ENCODE measurements around the gene E2F3. TPM values are rescaled to one million over a fixed set of nuclear protein-coding genes. Genes with fewer than 3 reads are reported as not detected.

E2F3 gene
- total and polyA plus RNA-seq, 2 donors (not counting 3 experiments of a cell fraction or from before 2014, with no cell fraction given) = 8.6 to 22.0 TPM

DNA sequence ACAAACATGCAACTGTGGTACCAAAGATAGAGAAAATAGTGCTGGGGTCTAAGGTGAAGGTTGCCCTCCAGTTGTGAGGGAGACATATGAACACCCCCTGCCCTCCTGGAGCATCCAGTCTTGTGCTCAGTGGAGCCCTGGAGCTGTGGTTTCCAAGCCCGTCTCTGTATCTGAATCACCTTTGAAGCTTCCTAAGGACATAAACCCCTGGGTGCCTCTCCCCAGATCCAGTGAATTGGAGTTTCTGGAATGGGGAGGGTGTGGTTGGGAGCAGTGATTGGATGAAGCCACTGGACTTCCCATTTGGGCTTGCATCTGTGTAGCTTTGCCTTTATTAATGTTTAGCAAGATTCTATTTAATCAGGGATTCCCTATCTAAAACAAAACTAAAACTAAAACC, 22.4 kb upstream of the E2F3 start:
- Histone ChIP-seq H3K4me3 (replicated peaks in 1 of 3; ENCODE audit: insufficient read depth in 1 of 3, low read depth in 1 of 3, low read length in 3 of 3) (no peak overlapping the region), H3K4me2 (ENCODE audit: insufficient read depth, low read length) (no peak overlapping the region), H3K4me1 (ENCODE audit: control insufficient read depth, extremely low read depth, insufficient read depth, low read length) (peaks cover 32% of the 10 kb centered on the region), H4K20me1 (replicated peaks; ENCODE audit: control insufficient read depth, extremely low read depth, insufficient read depth, low read length) (no peaks in the 10 kb centered on the region), H3K27ac (ENCODE audit: insufficient read depth, low read depth, low read length) (peak overlapping the region; percentile 42), H3K27me3 (ENCODE audit: control insufficient read depth in 2 of 2, insufficient read depth in 2 of 2, low read length in 2 of 2) (no peaks in the 10 kb centered on the region), H3K79me2 (ENCODE audit: control insufficient read depth, insufficient read depth, low read length) (no peaks in the 10 kb centered on the region), H2AFZ (ENCODE audit: low read depth, low read length) (peak overlapping the region; percentile 35), H3K9me1 (replicated peaks; ENCODE audit: control insufficient read depth, extremely low read depth, insufficient read depth, low read length) (no peaks in the 10 kb centered on the region), H3K36me3 (ENCODE audit: control insufficient read depth in 2 of 2, extremely low read depth in 1 of 2, insufficient read depth in 2 of 2, low read length in 2 of 2) (no peaks in the 10 kb centered on the region), H3K9ac (replicated peaks; ENCODE audit: extremely low read depth, insufficient read depth, low read length) (no peak overlapping the region), H3K9me3 (replicated peaks; ENCODE audit: control insufficient read depth, insufficient read depth, low read length) (no peaks in the 10 kb centered on the region)
- BruUV-seq (replicated peaks) = no TSS peak
- DNase-seq (ENCODE audit: low read depth, low spot score) (no peak), FAIRE-seq (no peak)
- POLR2A ChIA-PET = interaction anchor here (0.6 kb wide), 1 partner anchor 110 kb away, joined by 3 read pairs; no protein-coding TSS in a partner anchor
- dilution Hi-C loops (cut with MboI; ENCODE audit: extremely low pct_ligation_motif_present, low sequenced_read_pairs) (no loop called here), intact Hi-C loops (cut with micrococcal nuclease) (loop anchor here (5.0 kb wide), 1 partner anchor 87 kb away; no protein-coding TSS in a partner anchor)
- CTCF ChIA-PET = interaction anchor here (0.6 to 3.5 kb wide), 7 partner anchors 13 to 549 kb away, joined by 3 to 32 read pairs (median 4); partner anchors contain the start of gene E2F3
- no peak for TF ChIP-seq MAX (IDR thresholded peaks at IDR 0.05; ENCODE audit: insufficient read depth, insufficient read length)
- TF ChIP-seq, protein P1, sequence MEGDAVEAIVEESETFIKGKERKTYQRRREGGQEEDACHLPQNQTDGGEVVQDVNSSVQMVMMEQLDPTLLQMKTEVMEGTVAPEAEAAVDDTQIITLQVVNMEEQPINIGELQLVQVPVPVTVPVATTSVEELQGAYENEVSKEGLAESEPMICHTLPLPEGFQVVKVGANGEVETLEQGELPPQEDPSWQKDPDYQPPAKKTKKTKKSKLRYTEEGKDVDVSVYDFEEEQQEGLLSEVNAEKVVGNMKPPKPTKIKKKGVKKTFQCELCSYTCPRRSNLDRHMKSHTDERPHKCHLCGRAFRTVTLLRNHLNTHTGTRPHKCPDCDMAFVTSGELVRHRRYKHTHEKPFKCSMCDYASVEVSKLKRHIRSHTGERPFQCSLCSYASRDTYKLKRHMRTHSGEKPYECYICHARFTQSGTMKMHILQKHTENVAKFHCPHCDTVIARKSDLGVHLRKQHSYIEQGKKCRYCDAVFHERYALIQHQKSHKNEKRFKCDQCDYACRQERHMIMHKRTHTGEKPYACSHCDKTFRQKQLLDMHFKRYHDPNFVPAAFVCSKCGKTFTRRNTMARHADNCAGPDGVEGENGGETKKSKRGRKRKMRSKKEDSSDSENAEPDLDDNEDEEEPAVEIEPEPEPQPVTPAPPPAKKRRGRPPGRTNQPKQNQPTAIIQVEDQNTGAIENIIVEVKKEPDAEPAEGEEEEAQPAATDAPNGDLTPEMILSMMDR (IDR thresholded peaks at IDR 0.05; ENCODE audit: extremely low read depth in 1 of 2, insufficient read depth in 1 of 2, low read depth in 1 of 2, low read length in 2 of 2) = no peak

- Histone ChIP-seq H3K27ac (ENCODE audit: insufficient read depth, low read depth, low read length) (no peak overlapping the region), H3K9ac (replicated peaks; ENCODE audit: extremely low read depth, insufficient read depth, low read length) (no peak overlapping the region), H3K9me1 (replicated peaks; ENCODE audit: control insufficient read depth, extremely low read depth, insufficient read depth, low read length) (no peaks in the 10 kb centered on the region), H3K4me1 (ENCODE audit: control insufficient read depth, extremely low read depth, insufficient read depth, low read length) (no peaks in the 10 kb centered on the region), H4K20me1 (replicated peaks; ENCODE audit: control insufficient read depth, extremely low read depth, insufficient read depth, low read length) (no peaks in the 10 kb centered on the region), H3K4me3 (replicated peaks in 1 of 3; ENCODE audit: insufficient read depth in 1 of 3, low read depth in 1 of 3, low read length in 3 of 3) (no peak overlapping the region), H3K9me3 (replicated peaks; ENCODE audit: control insufficient read depth, insufficient read depth, low read length) (no peaks in the 10 kb centered on the region), H3K27me3 (ENCODE audit: control insufficient read depth in 2 of 2, insufficient read depth in 2 of 2, low read length in 2 of 2) (no peaks in the 10 kb centered on the region), H3K36me3 (ENCODE audit: control insufficient read depth in 2 of 2, extremely low read depth in 1 of 2, insufficient read depth in 2 of 2, low read length in 2 of 2) (no peaks in the 10 kb centered on the region), H3K4me2 (ENCODE audit: insufficient read depth, low read length) (no peak overlapping the region), H2AFZ (ENCODE audit: low read depth, low read length) (no peak overlapping the region), H3K79me2 (ENCODE audit: control insufficient read depth, insufficient read depth, low read length) (no peaks in the 10 kb centered on the region)
- CTCF ChIA-PET = interaction anchor here (0.7 to 2.0 kb wide), 3 partner anchors 11 to 18 kb away, joined by 3 to 4 read pairs (median 4); no protein-coding TSS in a partner anchor
- POLR2A ChIA-PET = no interaction called here
- BruUV-seq (replicated peaks) = no TSS peak
- dilution Hi-C loops (cut with MboI; ENCODE audit: extremely low pct_ligation_motif_present, low sequenced_read_pairs) (no loop called here), intact Hi-C loops (cut with micrococcal nuclease) (no loop called here)
- FAIRE-seq (no peak), DNase-seq (ENCODE audit: low read depth, low spot score) (no peak)
- TF ChIP-seq MAX (IDR thresholded peaks at IDR 0.05; ENCODE audit: insufficient read depth, insufficient read length) = no peak
- no peak for TF ChIP-seq MYC (IDR thresholded peaks at IDR 0.05; ENCODE audit: low read depth, low read length)
- TF ChIP-seq EZH2 (IDR thresholded peaks at IDR 0.05; ENCODE audit: borderline replicate concordance, low read depth, low read length, severe bottlenecking) = no peak
- TF ChIP-seq POLR2AphosphoS5 (IDR thresholded peaks at IDR 0.05; ENCODE audit: insufficient read depth, low read depth, low read length) = no peak
- TF ChIP-seq GATA2 (IDR thresholded peaks at IDR 0.05; ENCODE audit: insufficient read depth, insufficient read length, low read depth, low read length) = no peak
- no peak for TF ChIP-seq POLR2A (IDR thresholded peaks at IDR 0.05; ENCODE audit: low read depth, low read length)
- TF ChIP-seq FOS (IDR thresholded peaks at IDR 0.05; ENCODE audit: borderline replicate concordance, insufficient read depth, low read length) = no peak
- TF ChIP-seq, protein P1 (IDR thresholded peaks at IDR 0.05; ENCODE audit: extremely low read depth in 1 of 2, insufficient read depth in 1 of 2, low read depth in 1 of 2, low read length in 2 of 2) = no peak
- no peak for TF ChIP-seq JUN (IDR thresholded peaks at IDR 0.05; ENCODE audit: borderline replicate concordance, insufficient read depth, insufficient read length, low read depth)
These were observed 15.5 kb upstream of the E2F3 start for GRCh38 chr6:20386218-20386617.
